A673 (cell line): ENCODE data around the gene KLHL35.

Source experiments
- CTCF ChIP-seq: fragments of 300-800, 200-600 bp; sonication (generic); conservative IDR thresholded peaks from 2 replicates; pipeline ENCODE4 v1.5.1; 2017; ENCODE audit warnings: low read depth, mild to moderate bottlenecking, antibody characterized with exemption, low read length, moderate library complexity, mixed read lengths
- EZH2 ChIP-seq: fragments of 200-600 bp; sonication (generic); IDR thresholded peaks from 2 replicates; pipeline ENCODE4 v1.6.1; 2017; ENCODE audit warnings: borderline replicate concordance, low read depth, mild to moderate bottlenecking, mixed read lengths, antibody characterized with exemption, low read length; ENCODE audit not compliant: poor library complexity, severe bottlenecking

GRCh38 chr11:75454987-75455386 is 22.0 kb upstream of the KLHL35 start:
- no peak for TF ChIP-seq CTCF
- TF ChIP-seq EZH2 = no peak
